Trophoblast cell (in vitro differentiated cells and primary cell): ENCODE results near the gene ALKBH4.

Source experiments
- DNase-seq, 2 donors: peaks; one replicate each; pipeline ENCODE4 v3.0.0-alpha.2; 2016
- H2AFZ ChIP-seq: 2 replicates; pipeline ENCODE4 v1.6.1; 2013; ENCODE audit warnings: low read length, moderate library complexity, mild to moderate bottlenecking; ENCODE audit not compliant: insufficient read depth, poor library complexity
- H2AK5ac ChIP-seq: 2 replicates; pipeline ENCODE4 v1.6.1; 2013; ENCODE audit warnings: mild to moderate bottlenecking, low read length
- H2BK120ac ChIP-seq: 2 replicates; pipeline ENCODE4 v1.6.1; 2013; ENCODE audit warnings: low read length, mild to moderate bottlenecking, moderate library complexity; ENCODE audit not compliant: insufficient read depth, poor library complexity
- H2BK12ac ChIP-seq: 2 replicates; pipeline ENCODE4 v1.6.1; 2013; ENCODE audit warnings: mild to moderate bottlenecking, low read length, moderate library complexity
- H2BK5ac ChIP-seq: 2 replicates; pipeline ENCODE4 v1.6.1; 2013; ENCODE audit warnings: low read length, low read depth, moderate library complexity, mild to moderate bottlenecking; ENCODE audit not compliant: poor library complexity
- H3K14ac ChIP-seq: 2 replicates; pipeline ENCODE4 v1.6.1; 2013; ENCODE audit warnings: mild to moderate bottlenecking, low read length
- H3K18ac ChIP-seq: 2 replicates; pipeline ENCODE4 v1.6.1; 2013; ENCODE audit warnings: mild to moderate bottlenecking, low read length
- H3K23ac ChIP-seq: 2 replicates; pipeline ENCODE4 v1.6.1; 2013; ENCODE audit warnings: low read length
- H3K27ac ChIP-seq: 2 replicates; pipeline ENCODE4 v1.5.1; 2013; ENCODE audit warnings: low read depth, mild to moderate bottlenecking, inconsistent platforms, low read length, moderate library complexity
- H3K27me3 ChIP-seq: 2 replicates; pipeline ENCODE4 v1.6.1; 2013; ENCODE audit warnings: inconsistent platforms, mild to moderate bottlenecking, low read length, moderate library complexity; ENCODE audit not compliant: insufficient read depth
- H3K36me3 ChIP-seq, 2 experiments: 1 replicate in 1 of 2; 2 replicates in 1 of 2; pipeline ENCODE4 v1.6.1; 2013; ENCODE audit warnings: low read length in 2 of 2, mild to moderate bottlenecking in 2 of 2, moderate library complexity in 1 of 2; ENCODE audit not compliant: insufficient read depth in 2 of 2, control insufficient read depth in 1 of 2
- H3K4ac ChIP-seq: 2 replicates; pipeline ENCODE4 v1.6.1; 2013; ENCODE audit warnings: low read depth, mild to moderate bottlenecking, low read length, moderate library complexity
- H3K4me1 ChIP-seq, 2 experiments: 1 replicate in 1 of 2; 2 replicates in 1 of 2; pipeline ENCODE4 v1.6.1; 2013; ENCODE audit warnings: low read length in 2 of 2, mild to moderate bottlenecking in 2 of 2, moderate library complexity in 1 of 2; ENCODE audit not compliant: insufficient read depth in 2 of 2, control insufficient read depth in 1 of 2
- H3K4me2 ChIP-seq: 2 replicates; pipeline ENCODE4 v1.6.1; 2013; ENCODE audit warnings: inconsistent platforms, mild to moderate bottlenecking, low read length, moderate library complexity
- H3K4me3 ChIP-seq: 2 replicates; pipeline ENCODE4 v1.5.1; 2013; ENCODE audit warnings: mild to moderate bottlenecking, low read depth, low read length, inconsistent platforms
- H3K79me1 ChIP-seq: one replicate; pipeline ENCODE4 v1.6.1; 2013; ENCODE audit warnings: low read length
- H3K79me2 ChIP-seq: 2 replicates; pipeline ENCODE4 v1.6.1; 2013; ENCODE audit warnings: low read length, mild to moderate bottlenecking; ENCODE audit not compliant: control insufficient read depth, insufficient read depth, poor library complexity
- H3K9ac ChIP-seq: 2 replicates; pipeline ENCODE4 v1.6.1; 2013; ENCODE audit warnings: mild to moderate bottlenecking, low read length
- H3K9me3 ChIP-seq: 2 replicates; pipeline ENCODE4 v1.6.1; 2013; ENCODE audit warnings: low read depth, mild to moderate bottlenecking, control low read depth, inconsistent platforms, low read length; ENCODE audit not compliant: insufficient read depth
- H4K12ac ChIP-seq: 2 replicates; pipeline ENCODE4 v1.6.1; 2013; ENCODE audit warnings: low read depth, mild to moderate bottlenecking, low read length, moderate library complexity
- H4K8ac ChIP-seq: 2 replicates; pipeline ENCODE4 v1.6.1; 2013; ENCODE audit warnings: low read depth, mild to moderate bottlenecking, low read length, moderate library complexity
- H4K91ac ChIP-seq: one replicate; pipeline ENCODE4 v1.6.1; 2013; ENCODE audit warnings: low read depth, mild to moderate bottlenecking, low read length, moderate library complexity
- WGBS: extraction: QIAGEN DNeasy Blood & Tissue Kit; methylation state at CpG from one replicate; pipeline ENCODE4 v1.1.7; 2013; ENCODE audit warnings: missing lambda C conversion rate; ENCODE audit not compliant: insufficient read length, insufficient coverage; ENCODE audit errors: extremely low coverage; 5-methylcytosine and 5-hydroxymethylcytosine counted together

Gene ALKBH4

GRCh38 chr7:102425639-102426267 lies 38.9 kb downstream of the ALKBH4 start:
- H3K27me3 ChIP-seq: no peaks in the 10 kb centered on the region
- no peak overlapping the region for H4K8ac ChIP-seq
- no peak overlapping the region for H2BK120ac ChIP-seq
- H2AFZ ChIP-seq: no peak overlapping the region
- no peak overlapping the region for H3K4me2 ChIP-seq
- H3K4ac ChIP-seq: no peak overlapping the region
- H4K12ac ChIP-seq: no peak overlapping the region
- no peaks in the 10 kb centered on the region for H3K79me1 ChIP-seq
- no peak overlapping the region for H3K4me3 ChIP-seq
- no peak overlapping the region for H3K14ac ChIP-seq
- H3K9ac ChIP-seq: no peak overlapping the region
- peak; percentile 35 to 42 for DNase-seq
- no peaks in the 10 kb centered on the region for H3K9me3 ChIP-seq
- H2AK5ac ChIP-seq: no peak overlapping the region
- H3K36me3 ChIP-seq: peaks cover 48 to 54% of the 10 kb centered on the region in 2 experiments
- H2BK12ac ChIP-seq: no peak overlapping the region
- H4K91ac ChIP-seq: no peak overlapping the region
- peaks cover 0 to under 1% of the 10 kb centered on the region in 2 experiments for H3K4me1 ChIP-seq
- WGBS: no CpG with 5 or more reads among the region's 25 CpGs
- H3K27ac ChIP-seq: no peak overlapping the region
- no peak overlapping the region for H3K18ac ChIP-seq
- no peak overlapping the region for H3K23ac ChIP-seq
- no peak overlapping the region for H2BK5ac ChIP-seq
- H3K79me2 ChIP-seq: no peaks in the 10 kb centered on the region

GRCh38 chr7:102424787-102425218 lies 39.9 kb downstream of the ALKBH4 start:
- Histone ChIP-seq H2AFZ (no peak overlapping the region), H2BK12ac (no peak overlapping the region), H2AK5ac (no peak overlapping the region), H3K36me3 (peaks cover 52 to 62% of the 10 kb centered on the region in 2 experiments), H3K79me2 (no peaks in the 10 kb centered on the region), H4K8ac (no peak overlapping the region), H2BK5ac (no peak overlapping the region), H3K27me3 (no peaks in the 10 kb centered on the region), H3K27ac (no peak overlapping the region), H3K9me3 (no peaks in the 10 kb centered on the region), H2BK120ac (no peak overlapping the region), H3K4me2 (no peak overlapping the region), H3K4ac (no peak overlapping the region), H3K79me1 (no peaks in the 10 kb centered on the region), H3K9ac (no peak overlapping the region), H3K4me3 (no peak overlapping the region), H4K91ac (no peak overlapping the region), H3K23ac (no peak overlapping the region), H4K12ac (no peak overlapping the region), H3K14ac (no peak overlapping the region), H3K18ac (no peak overlapping the region), H3K4me1 (no peaks in the 10 kb centered on the region)
- WGBS: no CpG with 5 or more reads among the region's 13 CpGs
- no peak for DNase-seq

- Histone ChIP-seq H4K8ac (no peak overlapping the region), H3K79me2 (no peaks in the 10 kb centered on the region), H3K9me3 (no peaks in the 10 kb centered on the region), H4K91ac (no peak overlapping the region), H3K4ac (no peak overlapping the region), H3K9ac (no peak overlapping the region), H3K27ac (no peak overlapping the region), H3K4me2 (no peak overlapping the region), H3K4me1 (no peaks in the 10 kb centered on the region), H2BK12ac (no peak overlapping the region), H2AFZ (no peak overlapping the region), H3K23ac (no peak overlapping the region), H3K14ac (no peak overlapping the region), H4K12ac (no peak overlapping the region), H3K36me3 (peaks cover 52 to 67% of the 10 kb centered on the region in 2 experiments), H3K79me1 (no peaks in the 10 kb centered on the region), H2BK120ac (no peak overlapping the region), H3K4me3 (no peak overlapping the region), H2AK5ac (no peak overlapping the region), H3K18ac (no peak overlapping the region), H2BK5ac (no peak overlapping the region), H3K27me3 (no peaks in the 10 kb centered on the region)
- no peak for DNase-seq
- WGBS: no CpG with 5 or more reads among the region's 12 CpGs
Measured at GRCh38 chr7:102424129-102424551, 40.5 kb downstream of the ALKBH4 start.

- Histone ChIP-seq H4K91ac (no peak overlapping the region), H3K4me3 (no peak overlapping the region), H3K4me2 (no peak overlapping the region), H3K27me3 (no peaks in the 10 kb centered on the region), H4K8ac (no peak overlapping the region), H3K9me3 (no peaks in the 10 kb centered on the region), H3K36me3 (peaks cover 48 to 70% of the 10 kb centered on the region in 2 experiments), H4K12ac (no peak overlapping the region), H2BK12ac (no peak overlapping the region), H3K79me1 (no peaks in the 10 kb centered on the region), H3K9ac (no peak overlapping the region), H3K14ac (no peak overlapping the region), H2AFZ (no peak overlapping the region), H3K18ac (no peak overlapping the region), H3K23ac (no peak overlapping the region), H3K4me1 (no peaks in the 10 kb centered on the region), H2BK120ac (no peak overlapping the region), H2BK5ac (no peak overlapping the region), H3K27ac (no peak overlapping the region), H3K79me2 (no peaks in the 10 kb centered on the region), H2AK5ac (no peak overlapping the region), H3K4ac (no peak overlapping the region)
- DNase-seq: no peak
- WGBS: no CpG with 5 or more reads among the region's 10 CpGs
Measured at GRCh38 chr7:102421706-102422240, 42.9 kb downstream of the ALKBH4 start.
